RPMI7951 (cell line): ENCODE measurements around the gene WRAP73. TPM values are rescaled to one million over a fixed set of nuclear protein-coding genes. Genes with fewer than 3 reads are reported as not detected.

Source experiments
- DNase-seq: peaks from one replicate; pipeline ENCODE4 v3.0.0-alpha.2; 2012; ENCODE audit warnings: low read depth
- total RNA-seq: library from RNA; depleted of rRNA; stranded (reverse); fragments of >200 nt; shearing (Covaris generic); gene quantifications from 2 replicates; pipeline ENCODE4 v1.2.3, GENCODE V29; 2014

Gene WRAP73
- total RNA-seq, 1 experiment from 2014 or later: 21.1 TPM

- no peak for DNase-seq
Observed at GRCh38 chr1:3681898-3682806, 32.2 kb upstream of the WRAP73 start.

- DNase-seq: no peak
Observed at GRCh38 chr1:3681231-3681897, 31.5 kb upstream of the WRAP73 start.

DNA sequence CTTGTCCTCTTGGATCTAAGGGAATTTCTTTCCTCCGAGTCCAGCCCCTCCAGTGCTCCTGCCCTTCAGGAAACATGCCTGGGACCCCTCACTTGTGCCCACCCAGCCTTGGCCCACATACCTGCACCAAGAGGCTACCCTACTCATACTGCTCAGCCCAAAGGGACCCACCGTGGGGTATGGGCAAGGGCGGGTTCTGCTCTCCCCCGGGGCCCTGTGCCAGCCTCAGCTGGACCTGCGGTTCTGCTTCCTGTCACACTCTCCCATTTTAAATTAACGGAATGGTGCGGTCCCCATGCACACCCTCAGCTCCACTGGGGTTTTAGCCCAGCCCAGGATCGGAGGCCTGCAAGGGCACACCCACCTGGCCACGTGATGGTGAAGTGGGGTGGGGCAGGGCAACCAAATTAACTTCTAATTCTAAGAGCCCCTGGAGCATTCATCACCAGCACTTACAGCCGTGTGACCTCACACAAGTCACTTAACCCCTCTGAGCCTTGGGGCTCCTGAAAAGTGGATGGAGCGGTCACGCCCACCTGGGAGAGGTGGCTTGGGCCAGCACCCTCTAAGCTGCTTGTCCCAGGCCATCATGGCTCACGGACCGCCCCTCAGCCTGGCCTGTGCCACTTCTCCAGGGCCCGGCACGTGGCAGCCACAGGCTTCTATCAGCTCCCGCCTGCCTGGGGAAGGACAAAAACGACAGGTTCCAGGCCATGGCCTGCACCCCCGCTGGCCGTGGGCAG is 30.8 kb upstream of the WRAP73 start:
- DNase-seq: no peak

GRCh38 chr1:3679799-3680453 is 30.0 kb upstream of the WRAP73 start:
- DNase-seq: no peak

- DNase-seq: no peak
Observed at GRCh38 chr1:3679098-3679555, 29.2 kb upstream of the WRAP73 start.

GRCh38 chr1:3678361-3679097 is 28.6 kb upstream of the WRAP73 start:
- DNase-seq: no peak

DNA sequence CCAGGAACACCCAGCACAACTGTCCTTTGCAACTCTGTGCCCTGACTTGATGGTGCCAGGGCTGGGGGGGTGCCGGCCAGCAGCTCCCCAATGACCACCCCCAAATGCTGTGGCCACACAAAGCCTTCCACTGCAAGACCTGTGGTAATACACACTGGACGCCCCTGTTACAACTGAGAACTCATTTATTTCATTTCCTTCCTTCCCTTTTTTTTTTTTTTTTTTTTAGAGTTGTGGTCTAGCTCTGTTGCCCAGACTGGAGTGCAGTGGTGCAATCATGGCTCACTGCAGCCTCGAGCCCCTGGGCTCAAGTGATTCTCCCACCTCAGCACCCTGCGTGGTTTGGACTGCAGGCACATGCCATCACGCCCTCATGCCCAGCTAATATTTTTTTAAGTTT is 27.6 kb upstream of the WRAP73 start:
- no peak for DNase-seq

GRCh38 chr1:3676581-3677470 is 26.9 kb upstream of the WRAP73 start:
- DNase-seq: no peak

DNA sequence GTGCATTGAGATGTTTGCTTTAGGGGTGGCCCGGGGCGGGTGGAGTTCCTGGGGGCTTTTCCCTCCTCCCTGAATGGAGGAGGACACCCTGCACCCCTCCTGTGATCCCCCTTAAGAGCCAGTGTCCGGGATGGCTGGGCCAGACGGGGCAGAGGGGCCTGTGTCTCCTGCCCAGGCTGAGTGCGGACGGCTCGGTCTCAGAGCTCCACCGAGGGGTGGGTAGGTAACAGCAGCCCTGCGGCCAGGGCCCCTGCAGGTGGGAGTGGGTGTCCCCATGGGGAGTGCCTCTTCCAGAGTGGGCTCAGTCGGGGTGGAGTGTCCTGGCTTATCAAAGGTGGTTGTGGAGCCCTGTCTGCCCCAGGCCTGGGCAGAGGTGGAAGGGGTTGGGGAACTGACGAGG is 25.5 kb upstream of the WRAP73 start:
- no peak for DNase-seq

DNA sequence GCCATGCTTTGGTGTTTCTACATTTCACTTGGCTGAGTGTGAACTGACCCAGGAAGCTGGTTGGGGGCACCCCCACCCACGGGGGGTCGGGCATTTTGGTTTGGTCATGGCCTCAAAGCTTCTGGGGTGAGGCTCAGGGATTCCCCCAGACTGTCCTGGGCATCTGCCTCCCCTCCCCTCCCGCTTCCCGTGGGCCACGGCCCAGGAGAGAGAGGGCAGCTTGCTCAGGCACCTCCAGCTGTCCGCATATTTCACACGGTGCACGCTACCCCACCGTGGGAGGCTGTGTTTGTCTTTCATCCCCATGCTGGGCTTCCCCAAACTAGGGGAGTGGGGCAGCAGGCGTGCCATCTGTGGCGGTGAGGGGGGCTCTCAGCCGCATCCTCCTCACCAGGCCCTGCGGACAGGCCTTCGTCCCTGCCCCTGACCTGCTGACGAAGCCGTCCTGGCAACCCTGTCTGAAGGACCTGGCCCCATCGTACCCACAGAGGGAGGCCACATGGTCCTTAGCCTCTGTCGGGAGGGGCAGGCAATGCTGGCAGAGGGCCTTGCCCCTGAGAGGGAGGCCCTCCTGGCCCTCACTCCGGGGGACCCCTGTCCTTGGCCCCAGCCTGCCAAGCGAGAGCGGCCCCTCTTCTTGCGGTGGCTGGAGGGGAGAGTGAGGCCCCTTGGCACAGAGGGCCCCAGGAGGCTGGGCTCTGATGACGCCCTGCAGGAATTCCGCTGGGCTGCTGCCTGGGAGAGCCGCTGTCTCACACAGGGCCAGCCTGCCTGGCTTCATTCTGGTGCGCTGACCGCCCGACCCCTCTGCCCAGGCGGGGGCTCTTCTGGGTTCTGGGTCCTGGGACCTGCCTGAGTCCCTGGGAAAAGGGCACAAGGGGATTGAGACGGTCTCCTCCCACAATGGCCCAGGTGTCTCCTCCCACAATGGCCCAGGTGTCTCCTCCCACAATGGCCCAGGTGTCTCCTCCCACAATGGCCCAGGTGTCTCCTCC is 24.5 kb upstream of the WRAP73 start:
- DNase-seq: no peak

- DNase-seq: no peak
Observed at GRCh38 chr1:3673381-3674099, 23.6 kb upstream of the WRAP73 start.

- DNase-seq: no peak
Observed at GRCh38 chr1:3672971-3673361, 23.1 kb upstream of the WRAP73 start.

- no peak for DNase-seq
Observed at GRCh38 chr1:3672231-3672970, 22.5 kb upstream of the WRAP73 start.

GRCh38 chr1:3671371-3672180 is 21.7 kb upstream of the WRAP73 start:
- peak; percentile 34 for DNase-seq

DNA sequence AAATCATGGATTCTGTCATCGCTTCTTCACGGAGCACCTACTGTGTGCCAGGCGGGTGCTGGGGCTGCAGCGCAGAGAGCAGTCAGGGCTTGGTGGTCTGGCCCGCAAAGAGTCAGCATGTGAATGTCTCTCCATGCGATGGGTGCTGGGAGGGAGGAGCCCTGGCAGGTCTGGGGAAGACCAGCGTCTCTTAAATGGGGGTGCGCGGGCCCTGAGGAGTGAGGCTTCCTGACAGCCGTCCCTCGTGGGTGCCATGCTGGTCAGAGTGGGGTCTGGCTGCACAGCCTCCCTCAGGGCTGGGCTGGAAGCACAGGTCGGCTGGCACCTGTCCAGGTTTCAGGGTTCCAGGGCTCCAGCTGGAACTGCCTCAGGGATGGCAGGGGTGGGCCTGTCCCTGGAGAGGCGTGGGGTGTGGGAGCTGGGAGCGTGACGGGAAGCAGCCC is 20.9 kb upstream of the WRAP73 start:
- DNase-seq: no peak

DNA sequence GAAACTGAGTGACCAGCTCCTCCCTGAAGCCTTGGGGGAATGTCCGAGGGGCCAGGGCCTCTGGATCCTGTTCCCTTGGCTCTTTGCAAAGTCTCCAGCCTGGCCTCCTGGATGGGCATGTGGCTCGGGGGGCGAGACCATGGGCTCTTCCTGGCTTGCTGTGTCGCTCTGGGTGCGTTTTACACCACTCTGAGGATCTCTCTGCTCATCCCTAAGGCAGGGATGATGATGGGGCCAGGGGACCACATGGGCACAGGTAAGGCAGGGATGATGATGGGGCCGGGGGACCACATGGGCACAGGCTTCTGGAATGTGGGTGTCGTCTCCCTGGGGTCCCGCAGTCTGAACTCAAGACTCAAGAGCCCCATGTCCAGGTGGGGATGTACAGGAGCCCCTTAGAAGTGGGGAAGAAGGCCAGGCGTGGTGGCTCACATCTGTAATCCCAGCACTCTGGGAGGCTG is 20.1 kb upstream of the WRAP73 start:
- no peak for DNase-seq
